GM23338 (cell line): ENCODE measurements around the gene EDNRA. TPM values are rescaled to one million over a fixed set of nuclear protein-coding genes. Genes with fewer than 3 reads are reported as not detected.
"Not testable (repeated sequence)": the region's sequence is repeated elsewhere in the genome, so short reads cannot be mapped to it uniquely, and the experiment has no call there.

Source experiments
- ATAC-seq: fragments of 200-7000 bp; cut with Tn5 transposase; 3 replicates; pipeline ENCODE4 v1.9.1; 2020
- DNase-seq: peaks from one replicate; pipeline ENCODE4 v3.0.0-alpha.2; 2015; ENCODE audit warnings: low spot score
- H2AFZ ChIP-seq: fragments of 200-600 bp; sonication (generic); 2 replicates; pipeline ENCODE4 v1.8.0; 2016; ENCODE audit warnings: antibody characterized with exemption, mild to moderate bottlenecking, moderate library complexity
- H3F3A ChIP-seq: fragments of 200-600 bp; sonication (generic); replicated peaks from 2 replicates; pipeline ENCODE4 v1.8.0; 2017; ENCODE audit warnings: antibody characterized with exemption, mixed run types, low read depth
- H3K27ac ChIP-seq: fragments of 200-600 bp; sonication (generic); 2 replicates; pipeline ENCODE4 v1.6.1; 2016; ENCODE audit warnings: low read depth
- H3K27me3 ChIP-seq: fragments of 200-600 bp; sonication (generic); 2 replicates; pipeline ENCODE4 v1.8.0; 2016; ENCODE audit warnings: mild to moderate bottlenecking, mixed run types, moderate library complexity; ENCODE audit not compliant: insufficient read depth
- H3K36me3 ChIP-seq: fragments of 200-600 bp; sonication (generic); 2 replicates; pipeline ENCODE4 v1.8.0; 2016; ENCODE audit warnings: mild to moderate bottlenecking; ENCODE audit not compliant: insufficient read depth
- H3K4me1 ChIP-seq: fragments of 200-600 bp; sonication (generic); 2 replicates; pipeline ENCODE4 v1.8.0; 2016; ENCODE audit warnings: mild to moderate bottlenecking, moderate library complexity; ENCODE audit not compliant: insufficient read depth
- H3K4me2 ChIP-seq: fragments of 200-600 bp; sonication (generic); 2 replicates; pipeline ENCODE4 v1.7.1; 2017; ENCODE audit warnings: mixed run types
- H3K4me3 ChIP-seq: fragments of 200-600 bp; sonication (generic); 2 replicates; pipeline ENCODE4 v1.6.1; 2016; ENCODE audit warnings: mixed run types
- H3K79me2 ChIP-seq: fragments of 200-600 bp; sonication (generic); replicated peaks from 2 replicates; pipeline ENCODE4 v1.8.0; 2017; ENCODE audit warnings: mild to moderate bottlenecking; ENCODE audit not compliant: insufficient read depth
- H3K9me2 ChIP-seq: fragments of 200-600 bp; sonication (generic); 2 replicates; pipeline ENCODE4 v1.8.0; 2017; ENCODE audit not compliant: insufficient read depth
- H4K20me1 ChIP-seq: fragments of 200-600 bp; sonication (generic); replicated peaks from 2 replicates; pipeline ENCODE4 v1.8.0; 2017; ENCODE audit warnings: mild to moderate bottlenecking; ENCODE audit not compliant: insufficient read depth
- H3K27ac Mint-ChIP-seq: 2 replicates; pipeline ENCODE4 v1.8.0; 2020; ENCODE audit warnings: inconsistent platforms, mild to moderate bottlenecking, moderate library complexity, mixed read lengths
- H3K27me3 Mint-ChIP-seq: 3 replicates; pipeline ENCODE4 v1.8.0; 2022; ENCODE audit warnings: low read depth, mild to moderate bottlenecking, moderate library complexity, mixed read lengths, inconsistent platforms; ENCODE audit not compliant: insufficient read depth, poor library complexity
- H3K36me3 Mint-ChIP-seq: 3 replicates; pipeline ENCODE4 v1.8.0; 2021; ENCODE audit warnings: low read depth, mild to moderate bottlenecking, inconsistent platforms, moderate library complexity, mixed read lengths
- H3K4me1 Mint-ChIP-seq: 3 replicates; pipeline ENCODE4 v1.8.0; 2020; ENCODE audit warnings: mild to moderate bottlenecking, inconsistent platforms, mixed read lengths
- H3K4me3 Mint-ChIP-seq: 3 replicates; pipeline ENCODE4 v1.8.0; 2021; ENCODE audit warnings: moderate library complexity, mild to moderate bottlenecking, inconsistent platforms, mixed read lengths
- H3K9me3 Mint-ChIP-seq: 3 replicates; pipeline ENCODE4 v1.8.0; 2020; ENCODE audit warnings: moderate library complexity, mild to moderate bottlenecking, inconsistent platforms, mixed read lengths
- CREB1 ChIP-seq: fragments of 250-450 bp; sonication (Bioruptor Pico); IDR thresholded peaks from 2 replicates; pipeline ENCODE4 v1.5.0; 2020; ENCODE audit warnings: low read depth, mild to moderate bottlenecking, moderate library complexity
- CTCF ChIP-seq, 2 experiments: fragments of 200-600 bp in 1 of 2; sonication (generic) in 1 of 2; conservative IDR thresholded peaks; 2 replicates each; pipeline versions ENCODE4 v1.5.1 to v1.6.1; 2016 to 2017; ENCODE audit warnings: antibody characterized with exemption in 2 of 2, low read depth in 2 of 2, mild to moderate bottlenecking in 2 of 2, moderate library complexity in 1 of 2
- EZH2 ChIP-seq: fragments of 200-600 bp; sonication (generic); IDR thresholded peaks from one replicate; pipeline ENCODE4 v1.8.0; 2017; ENCODE audit warnings: antibody characterized with exemption, mild to moderate bottlenecking, low read depth; ENCODE audit not compliant: unreplicated experiment
- JUNB ChIP-seq: IDR thresholded peaks from one replicate; pipeline ENCODE4 v1.6.1; 2016; ENCODE audit warnings: antibody characterized with exemption; ENCODE audit not compliant: unreplicated experiment
- POLR2AphosphoS5 ChIP-seq: IDR thresholded peaks from 2 replicates; pipeline ENCODE4 v1.6.1; 2016; ENCODE audit warnings: antibody characterized with exemption, low read depth
- ZNF462 ChIP-seq: fragments of 250-450 bp; sonication (Bioruptor Pico); IDR thresholded peaks from 2 replicates; pipeline ENCODE4 v1.5.0; 2020; ENCODE audit warnings: mild to moderate bottlenecking, moderate library complexity
- long read RNA-seq: library from polyadenylated mRNA; unstranded; transcript quantifications from one replicate; pipeline ENCODE4 v2.0.0, GENCODE V29; 2020; ENCODE audit not compliant: unreplicated experiment
- polyA plus RNA-seq: library from polyadenylated mRNA; unstranded; fragments of >200 nt; fragmentation: Nextera tagmentation; extraction: Ambion mirVana; gene quantifications from 2 replicates; pipeline ENCODE4 v1.2.1, GENCODE V29; 2016
- total RNA-seq: library from RNA; depleted of rRNA; stranded (reverse); fragments of >200 nt; shearing (Covaris generic); gene quantifications from 2 replicates; pipeline ENCODE4 v1.2.3, GENCODE V29; 2014; rRNA removed

The EDNRA gene
- 4.5 and 5.0 TPM in 2 replicates for total RNA-seq
- 1.5 and 2.2 TPM in 2 replicates for polyA plus RNA-seq
- long read RNA-seq, partial matches to known transcripts, result 1 of 2 reads
- long read RNA-seq, other reads (novel, unspliced or antisense), result 1 of 2 reads

GRCh38 chr4:147480891-147481576, at the start of gene EDNRA:
TSS of gene EDNRA (plus strand) at chr4:147481097. CDS start at chr4:147485682, 4,585 bp downstream.
- Histone ChIP-seq H3K4me1 (peaks cover 4% of the 10 kb centered on the region; the same call in 1 of the 2 replicates), H3K4me3 (peak within 1 kb of the TSS; percentile 87), H3F3A (no peaks in the 10 kb centered on the region), H3K79me2 (no peaks in the 10 kb centered on the region), H3K9me2 (0 out of 2 replicates have a peak, but pooled peaks cover 4% of the 10 kb centered on the region), H4K20me1 (no peaks in the 10 kb centered on the region; the same call in 1 of the 2 replicates), H3K27me3 (peaks cover 39% of the 10 kb centered on the region), H3K36me3 (no peaks in the 10 kb centered on the region), H2AFZ (peak within 1 kb of the TSS; percentile 100), H3K27ac (no peak within 1 kb of the TSS), H3K4me2 (peak within 1 kb of the TSS; percentile 94)
- Mint-ChIP-seq H3K36me3 (no peaks in the 10 kb centered on the region), H3K27me3 (peaks cover 21% of the 10 kb centered on the region), H3K27ac (no peak within 1 kb of the TSS), H3K9me3 (no peaks in the 10 kb centered on the region), H3K4me1 (peaks cover 8% of the 10 kb centered on the region; the same call in 2 of the 3 replicates), H3K4me3 (peak within 1 kb of the TSS; percentile 90)
- ATAC-seq (peak; percentile 88), DNase-seq (peak; percentile 69)
- TF ChIP-seq ZNF462 (CRISPR knock-in tag) (no peak), CREB1 (CRISPR knock-in tag) (no peak), EZH2 (no peak), POLR2AphosphoS5 (0 out of 2 replicates have a peak, but pooled peaks have one; percentile 23), JUNB (no peak), CTCF (conservative IDR thresholded peaks at IDR 0.05; ENCODE audit: low read depth in 2 of 2) (no peak)

- H3K27ac ChIP-seq, H3K9me3 Mint-ChIP-seq, H3K4me3 ChIP-seq, H3F3A ChIP-seq, H2AFZ ChIP-seq, H3K27me3 ChIP-seq, H3K9me2 ChIP-seq, H3K4me3 Mint-ChIP-seq, H4K20me1 ChIP-seq, H3K36me3 ChIP-seq, DNase-seq, H3K79me2 ChIP-seq, H3K27ac Mint-ChIP-seq, H3K27me3 Mint-ChIP-seq, H3K4me1 ChIP-seq, H3K4me2 ChIP-seq, H3K4me1 Mint-ChIP-seq, ATAC-seq, H3K36me3 Mint-ChIP-seq: not testable (repeated sequence)
These were observed 46.5 kb upstream of the EDNRA start for GRCh38 chr4:147434370-147434769.
